GM12874 (cell line): ENCODE measurements around the gene PSMF1.

ENCODE experiments used
- CTCF ChIP-seq: IDR thresholded peaks from 2 replicates; pipeline ENCODE4 v1.5.1; 2011; ENCODE audit warnings: low read depth, mild to moderate bottlenecking, control low read depth, low read length, moderate library complexity; ENCODE audit not compliant: insufficient read depth

Gene PSMF1

GRCh38 chr20:1107176-1107575 lies 11.2 kb upstream of the PSMF1 start:
- no peak for TF ChIP-seq CTCF

- peak; percentile 93 for TF ChIP-seq CTCF
These were observed 9.9 kb upstream of the PSMF1 start for GRCh38 chr20:1108437-1108920.

GRCh38 chr20:1112908-1113307 lies 5.5 kb upstream of the PSMF1 start:
- TF ChIP-seq CTCF: no peak

GRCh38 chr20:1118004-1118335 lies 432 bp upstream of the PSMF1 start:
- TF ChIP-seq CTCF: no peak

GRCh38 chr20:1119128-1119505 lies 715 bp downstream of the PSMF1 start:
- no peak for TF ChIP-seq CTCF

- no peak for TF ChIP-seq CTCF
These were observed 1.1 kb downstream of the PSMF1 start for GRCh38 chr20:1119524-1119923.

- no peak for TF ChIP-seq CTCF
These were observed 3.0 kb downstream of the PSMF1 start for GRCh38 chr20:1121429-1121828.
